RWPE2 (cell line): ENCODE measurements around the gene COL4A1.

Experiments used
- ATAC-seq: fragments of 200-7000 bp; cut with Tn5 transposase; 3 replicates; pipeline ENCODE4 v1.9.1; 2021; ENCODE audit warnings: low read depth
- DNase-seq: peaks from one replicate; pipeline ENCODE4 v3.0.0-alpha.2; 2020; ENCODE audit warnings: low spot score
- H3K27ac ChIP-seq: fragments of 450-650 bp; 2 replicates; pipeline ENCODE4 v1.5.1; 2017; ENCODE audit warnings: mild to moderate bottlenecking; ENCODE audit not compliant: poor library complexity, severe bottlenecking
- H3K27me3 ChIP-seq: fragments of 250-450 bp; sonication (Bioruptor Pico); 2 replicates; pipeline ENCODE4 v1.5.1; 2021; ENCODE audit warnings: mild to moderate bottlenecking, moderate library complexity; ENCODE audit not compliant: insufficient read depth, poor library complexity, severe bottlenecking
- H3K36me3 ChIP-seq: fragments of 250-450 bp; sonication (Bioruptor Pico); 2 replicates; pipeline ENCODE4 v1.5.1; 2020; ENCODE audit warnings: low read depth, mild to moderate bottlenecking, moderate library complexity
- H3K4me1 ChIP-seq: fragments of 250-450 bp; sonication (Bioruptor Pico); 2 replicates; pipeline ENCODE4 v1.5.1; 2021; ENCODE audit warnings: mild to moderate bottlenecking, moderate library complexity; ENCODE audit not compliant: insufficient read depth, poor library complexity, severe bottlenecking
- H3K4me3 ChIP-seq: fragments of 250-450 bp; sonication (Bioruptor Pico); 2 replicates; pipeline ENCODE4 v1.5.1; 2021; ENCODE audit warnings: mild to moderate bottlenecking, moderate library complexity; ENCODE audit not compliant: severe bottlenecking
- H3K9me3 ChIP-seq: fragments of 250-450 bp; sonication (Bioruptor Pico); 2 replicates; pipeline ENCODE4 v1.5.1; 2021; ENCODE audit warnings: mild to moderate bottlenecking, moderate library complexity; ENCODE audit not compliant: severe bottlenecking
- CTCF ChIP-seq: fragments of 450-650 bp; IDR thresholded peaks from one replicate; pipeline ENCODE4 v1.5.1; 2017; ENCODE audit warnings: mild to moderate bottlenecking, moderate library complexity; ENCODE audit not compliant: poor library complexity, severe bottlenecking

The COL4A1 gene

GRCh38 chr13:110301606-110302553 lies 5.1 kb downstream of the COL4A1 start:
- no peak for ATAC-seq
- DNase-seq = no peak
- no peak overlapping the region for H3K4me3 ChIP-seq
- no peaks in the 10 kb centered on the region for H3K27me3 ChIP-seq
- no peak overlapping the region for H3K27ac ChIP-seq
- TF ChIP-seq CTCF = no peak
- no peaks in the 10 kb centered on the region for H3K9me3 ChIP-seq
- H3K4me1 ChIP-seq = peaks cover 3% of the 10 kb centered on the region
- peaks cover 25% of the 10 kb centered on the region for H3K36me3 ChIP-seq

- DNase-seq (no peak), ATAC-seq (no peak)
- no peak overlapping the region for H3K4me3 ChIP-seq
- no peaks in the 10 kb centered on the region for H3K9me3 ChIP-seq
- H3K27ac ChIP-seq = no peak overlapping the region
- TF ChIP-seq CTCF = no peak
- no peaks in the 10 kb centered on the region for H3K27me3 ChIP-seq
- H3K36me3 ChIP-seq = peaks cover 25% of the 10 kb centered on the region
- peaks cover 3% of the 10 kb centered on the region for H3K4me1 ChIP-seq
Measured at GRCh38 chr13:110301083-110301482, 5.9 kb downstream of the COL4A1 start.

GRCh38 chr13:110300090-110300815 lies 6.7 kb downstream of the COL4A1 start:
- no peak for DNase-seq
- no peaks in the 10 kb centered on the region for H3K27me3 ChIP-seq
- no peak overlapping the region for H3K4me3 ChIP-seq
- H3K9me3 ChIP-seq = no peaks in the 10 kb centered on the region
- peaks cover 25% of the 10 kb centered on the region for H3K36me3 ChIP-seq
- no peak overlapping the region for H3K27ac ChIP-seq
- no peak for ATAC-seq
- TF ChIP-seq CTCF = no peak
- peaks cover 3% of the 10 kb centered on the region for H3K4me1 ChIP-seq

GRCh38 chr13:110299283-110299840 lies 7.6 kb downstream of the COL4A1 start:
- DNase-seq (no peak), ATAC-seq (no peak)
- no peak for TF ChIP-seq CTCF
- H3K4me3 ChIP-seq = no peak overlapping the region
- H3K9me3 ChIP-seq = no peaks in the 10 kb centered on the region
- no peak overlapping the region for H3K27ac ChIP-seq
- no peaks in the 10 kb centered on the region for H3K4me1 ChIP-seq
- no peaks in the 10 kb centered on the region for H3K27me3 ChIP-seq
- peaks cover 30% of the 10 kb centered on the region for H3K36me3 ChIP-seq
